ENCODE measurements around the gene SEPTIN10.

SEPTIN10 gene

DNA sequence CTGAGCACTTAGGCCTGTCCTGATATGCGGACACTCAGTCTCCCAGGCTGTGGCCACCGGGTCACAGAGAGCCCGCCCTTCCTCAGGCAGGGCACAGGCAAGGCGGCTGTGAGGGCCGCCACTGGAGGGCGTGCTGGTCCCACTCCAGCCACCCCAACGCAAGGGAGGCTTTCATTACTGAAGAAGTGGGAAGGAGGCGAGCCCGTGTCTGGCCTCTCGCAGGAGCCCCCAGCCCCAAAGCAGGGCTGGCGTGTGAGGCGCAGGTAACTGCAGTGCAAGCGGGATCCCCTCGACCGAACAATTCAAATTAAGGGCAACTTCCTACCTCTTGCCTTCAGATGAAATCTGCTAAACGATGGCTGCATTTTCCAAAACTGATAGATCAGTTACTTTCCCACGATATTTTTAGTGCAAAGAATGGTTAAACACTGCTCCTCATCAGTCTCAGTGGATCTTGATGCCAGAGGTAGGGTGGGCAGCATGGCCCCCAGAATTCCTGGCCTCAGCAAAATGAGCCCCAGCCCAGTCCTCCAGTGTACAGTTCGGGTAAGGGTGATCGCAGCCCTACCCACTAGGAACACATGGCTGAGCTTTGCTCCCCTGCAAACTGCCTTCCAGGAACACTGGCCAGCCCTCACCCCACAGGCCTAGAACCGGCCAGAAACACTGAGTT lies 97.2 kb downstream of the SEPTIN10 start:
- POLR2A ChIA-PET, result interaction anchor here (1.8 kb wide), 1 partner anchor 97 kb away, joined by 4 read pairs; the partner anchor contains the start of genes SEPTIN10 and SOWAHC
- no peaks in the 10 kb centered on the region for H3K9me3 ChIP-seq (ENCODE audit: control insufficient read depth, insufficient read depth, low read depth, low read length)
- no peaks in the 10 kb centered on the region for H3K36me3 ChIP-seq (ENCODE audit: control insufficient read depth in 2 of 2, insufficient read depth in 1 of 2, low read length in 2 of 2)
- no peaks in the 10 kb centered on the region for H3K4me1 ChIP-seq (ENCODE audit: control insufficient read depth, insufficient read depth, low read length)
- CTCF ChIA-PET, result interaction anchor here (0.9 to 1.6 kb wide), 6 partner anchors 8 to 185 kb away, joined by 3 to 4 read pairs (median 4); no protein-coding TSS in a partner anchor
- TF ChIP-seq KLF10 (tag by site-specific recombination; IDR thresholded peaks at IDR 0.05) (no peak), ZNF560 (tag by site-specific recombination; IDR thresholded peaks at IDR 0.05; ENCODE audit: borderline replicate concordance) (no peak), WT1 (tag by site-specific recombination; IDR thresholded peaks at IDR 0.05) (no peak), ZEB2 (tag by site-specific recombination; IDR thresholded peaks at IDR 0.05) (no peak), ZBTB8A (tag by site-specific recombination; IDR thresholded peaks at IDR 0.05) (peak; percentile 23; the same call in 1 of the 2 replicates), MEIS1 (CRISPR knock-in tag; IDR thresholded peaks at IDR 0.05; ENCODE audit: borderline replicate concordance) (no peak), ZNF654 (tag by site-specific recombination; IDR thresholded peaks at IDR 0.05; ENCODE audit: low read depth) (peak; percentile 68), ZNF837 (tag by site-specific recombination; IDR thresholded peaks at IDR 0.05) (no peak), ZNF140 (tag by site-specific recombination; IDR thresholded peaks at IDR 0.05) (no peak), ZNF76 (tag by site-specific recombination; IDR thresholded peaks at IDR 0.05; ENCODE audit: borderline replicate concordance, low read depth) (no peak), CTCF (tag by site-specific recombination; IDR thresholded peaks at IDR 0.05) (peak; percentile 77), HOXD13 (CRISPR knock-in tag; IDR thresholded peaks at IDR 0.05; ENCODE audit: borderline replicate concordance) (no peak), ZNF501 (tag by site-specific recombination; IDR thresholded peaks at IDR 0.05) (no peak), ZBTB7A (tag by site-specific recombination; IDR thresholded peaks at IDR 0.05; ENCODE audit: low read depth) (no peak), ZNF561 (tag by site-specific recombination; IDR thresholded peaks at IDR 0.05; ENCODE audit: borderline replicate concordance) (no peak), HOXA7 (CRISPR knock-in tag; IDR thresholded peaks at IDR 0.05; ENCODE audit: borderline replicate concordance) (no peak)
- TF ChIP-seq, protein P1, sequence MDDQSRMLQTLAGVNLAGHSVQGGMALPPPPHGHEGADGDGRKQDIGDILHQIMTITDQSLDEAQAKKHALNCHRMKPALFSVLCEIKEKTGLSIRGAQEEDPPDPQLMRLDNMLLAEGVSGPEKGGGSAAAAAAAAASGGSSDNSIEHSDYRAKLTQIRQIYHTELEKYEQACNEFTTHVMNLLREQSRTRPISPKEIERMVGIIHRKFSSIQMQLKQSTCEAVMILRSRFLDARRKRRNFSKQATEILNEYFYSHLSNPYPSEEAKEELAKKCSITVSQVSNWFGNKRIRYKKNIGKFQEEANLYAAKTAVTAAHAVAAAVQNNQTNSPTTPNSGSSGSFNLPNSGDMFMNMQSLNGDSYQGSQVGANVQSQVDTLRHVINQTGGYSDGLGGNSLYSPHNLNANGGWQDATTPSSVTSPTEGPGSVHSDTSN (CRISPR knock-in tag; IDR thresholded peaks at IDR 0.05), result no peak
- TF ChIP-seq, protein P2, sequence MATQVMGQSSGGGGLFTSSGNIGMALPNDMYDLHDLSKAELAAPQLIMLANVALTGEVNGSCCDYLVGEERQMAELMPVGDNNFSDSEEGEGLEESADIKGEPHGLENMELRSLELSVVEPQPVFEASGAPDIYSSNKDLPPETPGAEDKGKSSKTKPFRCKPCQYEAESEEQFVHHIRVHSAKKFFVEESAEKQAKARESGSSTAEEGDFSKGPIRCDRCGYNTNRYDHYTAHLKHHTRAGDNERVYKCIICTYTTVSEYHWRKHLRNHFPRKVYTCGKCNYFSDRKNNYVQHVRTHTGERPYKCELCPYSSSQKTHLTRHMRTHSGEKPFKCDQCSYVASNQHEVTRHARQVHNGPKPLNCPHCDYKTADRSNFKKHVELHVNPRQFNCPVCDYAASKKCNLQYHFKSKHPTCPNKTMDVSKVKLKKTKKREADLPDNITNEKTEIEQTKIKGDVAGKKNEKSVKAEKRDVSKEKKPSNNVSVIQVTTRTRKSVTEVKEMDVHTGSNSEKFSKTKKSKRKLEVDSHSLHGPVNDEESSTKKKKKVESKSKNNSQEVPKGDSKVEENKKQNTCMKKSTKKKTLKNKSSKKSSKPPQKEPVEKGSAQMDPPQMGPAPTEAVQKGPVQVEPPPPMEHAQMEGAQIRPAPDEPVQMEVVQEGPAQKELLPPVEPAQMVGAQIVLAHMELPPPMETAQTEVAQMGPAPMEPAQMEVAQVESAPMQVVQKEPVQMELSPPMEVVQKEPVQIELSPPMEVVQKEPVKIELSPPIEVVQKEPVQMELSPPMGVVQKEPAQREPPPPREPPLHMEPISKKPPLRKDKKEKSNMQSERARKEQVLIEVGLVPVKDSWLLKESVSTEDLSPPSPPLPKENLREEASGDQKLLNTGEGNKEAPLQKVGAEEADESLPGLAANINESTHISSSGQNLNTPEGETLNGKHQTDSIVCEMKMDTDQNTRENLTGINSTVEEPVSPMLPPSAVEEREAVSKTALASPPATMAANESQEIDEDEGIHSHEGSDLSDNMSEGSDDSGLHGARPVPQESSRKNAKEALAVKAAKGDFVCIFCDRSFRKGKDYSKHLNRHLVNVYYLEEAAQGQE (tag by site-specific recombination; IDR thresholded peaks at IDR 0.05), result no peak
- TF ChIP-seq, protein P3, sequence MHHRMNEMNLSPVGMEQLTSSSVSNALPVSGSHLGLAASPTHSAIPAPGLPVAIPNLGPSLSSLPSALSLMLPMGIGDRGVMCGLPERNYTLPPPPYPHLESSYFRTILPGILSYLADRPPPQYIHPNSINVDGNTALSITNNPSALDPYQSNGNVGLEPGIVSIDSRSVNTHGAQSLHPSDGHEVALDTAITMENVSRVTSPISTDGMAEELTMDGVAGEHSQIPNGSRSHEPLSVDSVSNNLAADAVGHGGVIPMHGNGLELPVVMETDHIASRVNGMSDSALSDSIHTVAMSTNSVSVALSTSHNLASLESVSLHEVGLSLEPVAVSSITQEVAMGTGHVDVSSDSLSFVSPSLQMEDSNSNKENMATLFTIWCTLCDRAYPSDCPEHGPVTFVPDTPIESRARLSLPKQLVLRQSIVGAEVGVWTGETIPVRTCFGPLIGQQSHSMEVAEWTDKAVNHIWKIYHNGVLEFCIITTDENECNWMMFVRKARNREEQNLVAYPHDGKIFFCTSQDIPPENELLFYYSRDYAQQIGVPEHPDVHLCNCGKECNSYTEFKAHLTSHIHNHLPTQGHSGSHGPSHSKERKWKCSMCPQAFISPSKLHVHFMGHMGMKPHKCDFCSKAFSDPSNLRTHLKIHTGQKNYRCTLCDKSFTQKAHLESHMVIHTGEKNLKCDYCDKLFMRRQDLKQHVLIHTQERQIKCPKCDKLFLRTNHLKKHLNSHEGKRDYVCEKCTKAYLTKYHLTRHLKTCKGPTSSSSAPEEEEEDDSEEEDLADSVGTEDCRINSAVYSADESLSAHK (tag by site-specific recombination; IDR thresholded peaks at IDR 0.05), result no peak
- TF ChIP-seq, protein P4, sequence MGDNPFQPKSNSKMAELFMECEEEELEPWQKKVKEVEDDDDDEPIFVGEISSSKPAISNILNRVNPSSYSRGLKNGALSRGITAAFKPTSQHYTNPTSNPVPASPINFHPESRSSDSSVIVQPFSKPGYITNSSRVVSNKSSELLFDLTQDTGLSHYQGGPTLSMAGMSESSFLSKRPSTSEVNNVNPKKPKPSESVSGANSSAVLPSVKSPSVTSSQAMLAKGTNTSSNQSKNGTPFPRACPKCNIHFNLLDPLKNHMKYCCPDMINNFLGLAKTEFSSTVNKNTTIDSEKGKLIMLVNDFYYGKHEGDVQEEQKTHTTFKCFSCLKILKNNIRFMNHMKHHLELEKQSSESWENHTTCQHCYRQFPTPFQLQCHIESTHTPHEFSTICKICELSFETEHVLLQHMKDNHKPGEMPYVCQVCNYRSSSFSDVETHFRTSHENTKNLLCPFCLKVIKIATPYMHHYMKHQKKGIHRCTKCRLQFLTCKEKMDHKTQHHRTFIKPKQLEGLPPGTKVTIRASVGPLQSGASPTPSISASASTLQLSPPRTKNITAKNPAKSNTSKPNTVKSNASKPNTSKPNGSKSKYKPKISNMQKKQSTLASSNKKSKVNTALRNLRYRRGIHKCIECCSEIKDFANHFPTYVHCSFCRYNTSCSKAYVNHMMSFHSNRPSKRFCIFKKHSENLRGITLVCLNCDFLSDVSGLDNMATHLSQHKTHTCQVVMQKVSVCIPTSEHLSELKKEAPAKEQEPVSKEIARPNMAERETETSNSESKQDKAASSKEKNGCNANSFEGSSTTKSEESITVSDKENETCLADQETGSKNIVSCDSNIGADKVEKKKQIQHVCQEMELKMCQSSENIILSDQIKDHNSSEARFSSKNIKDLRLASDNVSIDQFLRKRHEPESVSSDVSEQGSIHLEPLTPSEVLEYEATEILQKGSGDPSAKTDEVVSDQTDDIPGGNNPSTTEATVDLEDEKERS (tag by site-specific recombination; IDR thresholded peaks at IDR 0.05), result no peak
- H3K27ac ChIP-seq (ENCODE audit: extremely low read depth, low read depth, low read length), result no peak overlapping the region
- no peak overlapping the region for H3K4me3 ChIP-seq (ENCODE audit: low read depth, low read length)
